Mammary epithelial cell (primary cell): Measurements from ENCODE around the gene MAPK11.

Source experiments
- EZH2 ChIP-seq: IDR thresholded peaks from 2 replicates; pipeline ENCODE4 v1.6.1; 2012; ENCODE audit warnings: low read length, inconsistent platforms, borderline replicate concordance
- TF ChIP-seq, protein P1 (sequence below), 2 donors: IDR thresholded peaks in 1 of 2; conservative IDR thresholded peaks in 1 of 2; 2 replicates each; pipeline ENCODE4 v1.5.1; 2011 to 2012; ENCODE audit warnings: inconsistent platforms in 2 of 2, low read length in 2 of 2, mild to moderate bottlenecking in 2 of 2, control low read depth in 1 of 2, low read depth in 1 of 2; ENCODE audit not compliant: insufficient read depth in 1 of 2; ENCODE audit errors: extremely low read depth in 1 of 2

DNA sequence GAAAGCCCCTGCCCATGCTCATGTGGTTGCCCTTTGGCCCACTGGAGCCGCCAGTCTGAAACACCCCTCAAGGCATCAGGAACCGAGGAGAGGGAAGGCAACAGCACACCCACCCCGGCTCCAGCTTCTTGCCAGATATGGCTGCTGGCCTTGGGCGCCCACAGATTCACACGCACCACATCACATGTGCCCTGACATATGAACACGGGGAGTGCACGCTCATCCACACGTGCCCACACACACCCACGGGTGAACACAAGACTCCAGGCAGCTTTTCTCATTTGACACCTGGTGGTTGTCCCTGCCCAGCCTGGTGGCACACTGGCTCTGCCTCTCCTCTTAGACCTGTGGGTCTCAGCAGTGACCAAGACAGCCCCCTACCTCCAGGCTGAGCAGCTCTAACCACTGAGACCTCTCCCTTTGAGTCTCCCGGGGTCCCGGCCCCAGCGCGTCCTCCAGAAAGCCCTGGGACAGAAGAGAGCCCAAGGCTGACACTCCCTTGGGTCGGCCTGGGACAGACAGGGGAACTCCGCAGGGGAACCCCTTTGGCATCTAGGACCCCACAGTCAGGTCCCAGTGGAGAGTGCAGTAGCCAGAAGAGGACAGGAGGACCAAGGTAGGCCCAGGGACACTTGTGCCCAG lies 6.0 kb downstream of the MAPK11 start:
- TF ChIP-seq, protein P1, sequence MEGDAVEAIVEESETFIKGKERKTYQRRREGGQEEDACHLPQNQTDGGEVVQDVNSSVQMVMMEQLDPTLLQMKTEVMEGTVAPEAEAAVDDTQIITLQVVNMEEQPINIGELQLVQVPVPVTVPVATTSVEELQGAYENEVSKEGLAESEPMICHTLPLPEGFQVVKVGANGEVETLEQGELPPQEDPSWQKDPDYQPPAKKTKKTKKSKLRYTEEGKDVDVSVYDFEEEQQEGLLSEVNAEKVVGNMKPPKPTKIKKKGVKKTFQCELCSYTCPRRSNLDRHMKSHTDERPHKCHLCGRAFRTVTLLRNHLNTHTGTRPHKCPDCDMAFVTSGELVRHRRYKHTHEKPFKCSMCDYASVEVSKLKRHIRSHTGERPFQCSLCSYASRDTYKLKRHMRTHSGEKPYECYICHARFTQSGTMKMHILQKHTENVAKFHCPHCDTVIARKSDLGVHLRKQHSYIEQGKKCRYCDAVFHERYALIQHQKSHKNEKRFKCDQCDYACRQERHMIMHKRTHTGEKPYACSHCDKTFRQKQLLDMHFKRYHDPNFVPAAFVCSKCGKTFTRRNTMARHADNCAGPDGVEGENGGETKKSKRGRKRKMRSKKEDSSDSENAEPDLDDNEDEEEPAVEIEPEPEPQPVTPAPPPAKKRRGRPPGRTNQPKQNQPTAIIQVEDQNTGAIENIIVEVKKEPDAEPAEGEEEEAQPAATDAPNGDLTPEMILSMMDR (conservative IDR thresholded peaks at IDR 0.05 in 1 of 2, IDR thresholded peaks at IDR 0.05 in 1 of 2; ENCODE audit: extremely low read depth in 1 of 2, insufficient read depth in 1 of 2, low read depth in 1 of 2, low read length in 2 of 2), result no peak
- TF ChIP-seq EZH2, result no peak
